IMR-90 (cell line): Measurements from ENCODE around the gene TFEB. TPM values are rescaled to one million over a fixed set of nuclear protein-coding genes. Genes with fewer than 3 reads are reported as not detected.

ENCODE experiments used
- ATAC-seq: fragments of 200-7000 bp; cut with Tn5 transposase; 2 replicates; pipeline ENCODE4 v1.9.1; 2020; ENCODE audit warnings: low read depth, mild to moderate bottlenecking, moderate library complexity
- BruUV-seq: library from RNA; stranded (reverse); fragments of 400-500 nt; replicated peaks from 2 replicates; lab custom pipeline; 2021; lab: Mats Ljungman, UMichigan
- CTCF ChIA-PET: fragments of 300-600 bp; formaldehyde crosslinking; extraction: SDS; loops from one replicate; lab custom pipeline; 2021; ENCODE audit warnings: antibody characterized with exemption; lab: Yijun Ruan, JAX
- POLR2A ChIA-PET: fragments of 300-600 bp; sonication (Branson Sonifier 250); formaldehyde crosslinking; loops from one replicate; lab custom pipeline; 2022; ENCODE audit warnings: antibody characterized with exemption; ENCODE audit not compliant: unreplicated experiment; lab: Charles Lee
- DNase-seq: peaks from one replicate; pipeline ENCODE4 v3.0.0; 2013
- H2AFZ ChIP-seq: replicated peaks from 2 replicates; pipeline ENCODE3; 2013; ENCODE audit warnings: low read length, mild to moderate bottlenecking; ENCODE audit not compliant: poor library complexity
- H2AK5ac ChIP-seq: 2 replicates; pipeline ENCODE4 v1.6.1; 2013; ENCODE audit warnings: low read depth, low read length, inconsistent platforms
- H2AK9ac ChIP-seq: replicated peaks from 2 replicates; pipeline ENCODE3; 2013; ENCODE audit warnings: mild to moderate bottlenecking, low read depth, low read length, moderate library complexity; ENCODE audit not compliant: poor library complexity
- H2BK120ac ChIP-seq: 2 replicates; pipeline ENCODE4 v1.6.1; 2013; ENCODE audit warnings: low read depth, low read length, inconsistent platforms
- H2BK15ac ChIP-seq: 3 replicates; pipeline ENCODE4 v1.6.1; 2013; ENCODE audit warnings: low read depth, low read length, inconsistent platforms
- H2BK20ac ChIP-seq: 2 replicates; pipeline ENCODE4 v1.6.1; 2013; ENCODE audit warnings: low read depth, mild to moderate bottlenecking, inconsistent platforms, low read length, moderate library complexity
- H2BK5ac ChIP-seq: 2 replicates; pipeline ENCODE4 v1.6.1; 2013; ENCODE audit warnings: mild to moderate bottlenecking, low read depth, low read length, inconsistent platforms; ENCODE audit not compliant: poor library complexity, severe bottlenecking
- H3K14ac ChIP-seq: replicated peaks from 2 replicates; pipeline ENCODE4 v1.6.1; 2013; ENCODE audit warnings: low read depth, low read length, inconsistent platforms
- H3K18ac ChIP-seq: 2 replicates; pipeline ENCODE4 v1.6.1; 2013; ENCODE audit warnings: low read depth, low read length, control low read depth
- H3K23ac ChIP-seq: 2 replicates; pipeline ENCODE4 v1.6.1; 2013; ENCODE audit warnings: low read depth, low read length, inconsistent platforms
- H3K27ac ChIP-seq: 2 replicates; pipeline ENCODE4 v1.5.1; 2013; ENCODE audit warnings: mild to moderate bottlenecking, control low read depth, low read length; ENCODE audit not compliant: insufficient read depth
- H3K27me3 ChIP-seq: 2 replicates; pipeline ENCODE4 v1.6.1; 2013; ENCODE audit warnings: low read length; ENCODE audit not compliant: control insufficient read depth, insufficient read depth
- H3K36me3 ChIP-seq: 2 replicates; pipeline ENCODE4 v1.6.1; 2013; ENCODE audit warnings: low read length, mixed read lengths; ENCODE audit not compliant: control insufficient read depth, insufficient read depth
- H3K4ac ChIP-seq: 2 replicates; pipeline ENCODE4 v1.6.1; 2013; ENCODE audit warnings: low read depth, low read length, inconsistent platforms
- H3K4me1 ChIP-seq: 2 replicates; pipeline ENCODE4 v1.6.1; 2013; ENCODE audit warnings: low read length, mixed read lengths; ENCODE audit not compliant: control insufficient read depth, insufficient read depth
- H3K4me2 ChIP-seq: 2 replicates; pipeline ENCODE4 v1.6.1; 2013; ENCODE audit warnings: low read depth, mild to moderate bottlenecking, control low read depth, low read length, moderate library complexity
- H3K4me3 ChIP-seq: 2 replicates; pipeline ENCODE4 v1.5.1; 2013; ENCODE audit warnings: low read depth, mild to moderate bottlenecking, control low read depth, low read length, moderate library complexity; ENCODE audit not compliant: insufficient read depth
- H3K56ac ChIP-seq: 2 replicates; pipeline ENCODE4 v1.6.1; 2013; ENCODE audit warnings: low read length, inconsistent platforms; ENCODE audit not compliant: insufficient read depth; ENCODE audit errors: extremely low read depth
- H3K79me1 ChIP-seq, 2 experiments: 2 replicates each; pipeline ENCODE4 v1.6.1; 2013; ENCODE audit warnings: low read length in 2 of 2, inconsistent platforms in 1 of 2, low read depth in 1 of 2
- H3K9ac ChIP-seq: 2 replicates; pipeline ENCODE4 v1.6.1; 2013; ENCODE audit warnings: low read depth, low read length, control low read depth
- H3K9me1 ChIP-seq: 2 replicates; pipeline ENCODE4 v1.6.1; 2013; ENCODE audit warnings: low read length, inconsistent platforms; ENCODE audit not compliant: insufficient read depth
- H3K9me3 ChIP-seq: 2 replicates; pipeline ENCODE4 v1.6.1; 2013; ENCODE audit warnings: low read length; ENCODE audit not compliant: control insufficient read depth, insufficient read depth
- H4K20me1 ChIP-seq: 2 replicates; pipeline ENCODE4 v1.6.1; 2013; ENCODE audit warnings: low read length, inconsistent platforms; ENCODE audit not compliant: insufficient read depth
- H4K5ac ChIP-seq: 2 replicates; pipeline ENCODE4 v1.6.1; 2013; ENCODE audit warnings: mild to moderate bottlenecking, low read depth, low read length, control low read depth
- H4K8ac ChIP-seq, 2 experiments: 2 replicates each; pipeline ENCODE4 v1.6.1; 2013; ENCODE audit warnings: low read depth in 2 of 2, low read length in 2 of 2, control low read depth in 1 of 2, inconsistent platforms in 1 of 2
- H4K91ac ChIP-seq: 2 replicates; pipeline ENCODE4 v1.6.1; 2013; ENCODE audit warnings: low read depth, low read length, inconsistent platforms; ENCODE audit not compliant: insufficient read depth
- BHLHE40 ChIP-seq: fragments of 150-350 bp; IDR thresholded peaks from 2 replicates; pipeline ENCODE4 v1.6.1; 2016; ENCODE audit warnings: mild to moderate bottlenecking, low read depth, low read length
- CEBPB ChIP-seq: IDR thresholded peaks from 2 replicates; pipeline ENCODE4 v1.6.1; 2012; ENCODE audit warnings: low read depth, low read length, improper control_type of control experiment
- CHD1 ChIP-seq: IDR thresholded peaks from 2 replicates; pipeline ENCODE4 v1.6.1; 2012; ENCODE audit warnings: low read depth, low read length, improper control_type of control experiment
- FOS ChIP-seq: fragments of 150-350 bp; IDR thresholded peaks from 2 replicates; pipeline ENCODE4 v1.6.1; 2016; ENCODE audit warnings: low read depth, low read length
- MAFK ChIP-seq: IDR thresholded peaks from 2 replicates; pipeline ENCODE4 v1.6.1; 2012; ENCODE audit warnings: low read depth, low read length, improper control_type of control experiment
- MAZ ChIP-seq: IDR thresholded peaks from 2 replicates; pipeline ENCODE4 v1.6.1; 2012; ENCODE audit warnings: low read depth, mild to moderate bottlenecking, low read length, improper control_type of control experiment, moderate library complexity, borderline replicate concordance
- MXI1 ChIP-seq: IDR thresholded peaks from 2 replicates; pipeline ENCODE4 v1.6.1; 2012; ENCODE audit warnings: low read depth, mild to moderate bottlenecking, low read length, moderate library complexity, borderline replicate concordance
- NFE2L2 ChIP-seq: fragments of 150-350 bp; IDR thresholded peaks from 2 replicates; pipeline ENCODE4 v1.6.1; 2016; ENCODE audit warnings: low read depth, mild to moderate bottlenecking, low read length
- POLR2A ChIP-seq: IDR thresholded peaks from 2 replicates; pipeline ENCODE4 v1.6.1; 2012; ENCODE audit warnings: mild to moderate bottlenecking, low read depth, low read length
- RAD21 ChIP-seq: IDR thresholded peaks from 2 replicates; pipeline ENCODE4 v1.6.1; 2012; ENCODE audit warnings: low read length, improper control_type of control experiment
- SMC3 ChIP-seq: fragments of 150-350 bp; IDR thresholded peaks from 2 replicates; pipeline ENCODE4 v1.6.1; 2016; ENCODE audit warnings: low read depth, mild to moderate bottlenecking, antibody characterized with exemption, low read length, moderate library complexity
- whole genome bisulfite sequencing, 2 experiments: methylation state at CpG; one replicate each; pipeline versions ENCODE4 v1.1.5 to v1.1.7; 2013; ENCODE audit warnings: missing lambda C conversion rate in 2 of 2; ENCODE audit not compliant: insufficient read length in 1 of 2; ENCODE audit errors: extremely low coverage in 2 of 2; 5-methylcytosine and 5-hydroxymethylcytosine counted together
- dilution Hi-C: fragments of 300-500 bp; cut with HindIII; formaldehyde crosslinking; loops from one replicate; pipeline ENCODE4 v1.14.3; 2018; ENCODE audit warnings: low sequenced_read_pairs; ENCODE audit not compliant: unreplicated experiment
- in situ Hi-C: fragments of 300-500 bp; cut with MboI; formaldehyde crosslinking; loops from 3 replicates; pipeline ENCODE4 v1.14.3; 2019; ENCODE audit warnings: low sequenced_read_pairs, inconsistent platforms, mixed read lengths
- intact Hi-C: fragments of 100-400 bp; cut with micrococcal nuclease; formaldehyde crosslinking; loops from 2 replicates; pipeline ENCODE4 v1.10.0; 2022
- polyA plus RNA-seq, 3 experiments: library from polyadenylated mRNA; depleted of rRNA; stranded (reverse); fragments of >200 nt; gene quantifications; 2 replicates each; pipeline ENCODE4 v1.2.3, GENCODE V29; 2012; ENCODE audit warnings: low replicate concordance in 1 of 3
- total RNA-seq: library from RNA; depleted of rRNA; stranded (reverse); fragments of >200 nt; gene quantifications from 2 replicates; pipeline ENCODE4 v1.2.3, GENCODE V29; 2012
- TF ChIP-seq, protein P1 (sequence below): conservative IDR thresholded peaks from 2 replicates; pipeline ENCODE4 v1.5.1; 2012; ENCODE audit warnings: mild to moderate bottlenecking, low read depth, low read length, improper control_type of control experiment
- TF ChIP-seq, protein P2 (sequence below): fragments of 150-350 bp; IDR thresholded peaks from 2 replicates; pipeline ENCODE4 v1.6.1; 2016; ENCODE audit warnings: low read depth, mild to moderate bottlenecking, low read length, moderate library complexity, borderline replicate concordance

TFEB gene
- total and polyA plus RNA-seq, 2 of the 4 experiments (the other 2 are of a cell fraction) = 4.5 to 4.9 TPM

DNA sequence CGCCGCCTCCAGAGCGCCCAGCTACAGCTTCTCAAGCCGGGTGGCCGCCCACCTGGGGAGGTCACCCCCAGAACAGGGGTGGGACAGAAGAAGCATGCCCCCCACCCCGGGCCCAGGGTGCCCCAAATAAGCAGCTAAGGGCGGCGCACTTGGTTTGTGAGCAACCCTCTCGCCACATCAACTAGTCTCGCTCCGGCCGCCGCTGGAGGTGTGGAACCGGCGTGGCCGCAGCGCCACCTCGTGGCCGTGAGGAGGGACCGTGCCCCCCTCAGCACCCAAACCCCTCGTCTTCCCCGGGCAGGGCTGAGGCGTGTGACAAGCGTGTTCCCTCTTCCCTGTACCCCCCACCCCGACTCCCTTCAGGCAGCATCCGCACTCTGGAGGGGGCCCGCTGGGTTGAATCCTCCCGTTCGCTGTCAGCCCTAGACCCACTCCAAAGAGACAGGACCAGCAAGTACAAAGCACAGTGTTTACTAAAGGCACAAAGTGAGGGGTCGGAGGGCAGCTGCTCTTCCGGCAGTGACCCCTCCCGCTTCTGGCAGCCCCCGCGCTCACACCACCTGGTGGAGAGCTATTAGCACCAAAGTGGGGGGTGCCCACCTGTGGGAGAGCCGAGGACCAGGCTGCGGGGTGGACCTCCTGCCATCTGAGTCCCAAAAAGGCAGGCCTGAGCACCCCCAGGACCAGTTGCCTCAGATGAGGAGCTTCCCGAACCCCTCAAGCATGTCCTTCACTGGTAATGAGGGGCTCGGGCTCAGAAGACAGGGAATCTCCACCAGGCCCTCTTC lies 51.7 kb downstream of the TFEB start (continued):
- TF ChIP-seq BHLHE40 (no peak), MXI1 (no peak)

GRCh38 chr6:41683273-41683522 lies 52.2 kb downstream of the TFEB start:
- WGBS, 2 experiments = 23% methylated on average over 5 of the region's 18 CpGs; no CpG with 5 or more reads in 1 of the 2 experiments
- H2BK20ac ChIP-seq = no peak overlapping the region
- no peak overlapping the region for H3K23ac ChIP-seq
- no peak overlapping the region; the same call in 1 of the 2 replicates for H4K5ac ChIP-seq
- no peak overlapping the region for H3K9ac ChIP-seq
- DNase-seq (no peak), ATAC-seq (peak; percentile 7)
- H4K91ac ChIP-seq = 0 out of 2 replicates have a peak overlapping the region, but pooled peaks have one; percentile 4
- no peak overlapping the region for H2BK120ac ChIP-seq
- H3K79me1 ChIP-seq = no peaks in the 10 kb centered on the region
- H2BK15ac ChIP-seq = no peak overlapping the region
- H3K56ac ChIP-seq = no peak overlapping the region
- BruUV-seq = no TSS peak
- no peak overlapping the region for H3K18ac ChIP-seq
- no peaks in the 10 kb centered on the region for H3K4me1 ChIP-seq
- H3K36me3 ChIP-seq = no peaks in the 10 kb centered on the region
- peak overlapping the region; percentile 40; the same call in 1 of the 2 replicates for H3K4me2 ChIP-seq
- H3K4ac ChIP-seq = no peak overlapping the region; the same call in 1 of the 2 replicates
- H3K27ac ChIP-seq = no peak overlapping the region
- CTCF ChIA-PET = interaction anchor here (0.7 to 2.3 kb wide), 4 partner anchors 80 to 318 kb away, joined by 3 to 18 read pairs (median 7); no protein-coding TSS in a partner anchor
- peak overlapping the region; percentile 23 for H2AK9ac ChIP-seq
- TF ChIP-seq FOS (no peak), SMC3 (no peak), CHD1 (no peak), MXI1 (no peak), NFE2L2 (no peak), CEBPB (no peak), BHLHE40 (no peak), MAFK (no peak), POLR2A (no peak), MAZ (no peak), RAD21 (no peak)
- TF ChIP-seq, protein P1, sequence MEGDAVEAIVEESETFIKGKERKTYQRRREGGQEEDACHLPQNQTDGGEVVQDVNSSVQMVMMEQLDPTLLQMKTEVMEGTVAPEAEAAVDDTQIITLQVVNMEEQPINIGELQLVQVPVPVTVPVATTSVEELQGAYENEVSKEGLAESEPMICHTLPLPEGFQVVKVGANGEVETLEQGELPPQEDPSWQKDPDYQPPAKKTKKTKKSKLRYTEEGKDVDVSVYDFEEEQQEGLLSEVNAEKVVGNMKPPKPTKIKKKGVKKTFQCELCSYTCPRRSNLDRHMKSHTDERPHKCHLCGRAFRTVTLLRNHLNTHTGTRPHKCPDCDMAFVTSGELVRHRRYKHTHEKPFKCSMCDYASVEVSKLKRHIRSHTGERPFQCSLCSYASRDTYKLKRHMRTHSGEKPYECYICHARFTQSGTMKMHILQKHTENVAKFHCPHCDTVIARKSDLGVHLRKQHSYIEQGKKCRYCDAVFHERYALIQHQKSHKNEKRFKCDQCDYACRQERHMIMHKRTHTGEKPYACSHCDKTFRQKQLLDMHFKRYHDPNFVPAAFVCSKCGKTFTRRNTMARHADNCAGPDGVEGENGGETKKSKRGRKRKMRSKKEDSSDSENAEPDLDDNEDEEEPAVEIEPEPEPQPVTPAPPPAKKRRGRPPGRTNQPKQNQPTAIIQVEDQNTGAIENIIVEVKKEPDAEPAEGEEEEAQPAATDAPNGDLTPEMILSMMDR = no peak
- TF ChIP-seq, protein P2, sequence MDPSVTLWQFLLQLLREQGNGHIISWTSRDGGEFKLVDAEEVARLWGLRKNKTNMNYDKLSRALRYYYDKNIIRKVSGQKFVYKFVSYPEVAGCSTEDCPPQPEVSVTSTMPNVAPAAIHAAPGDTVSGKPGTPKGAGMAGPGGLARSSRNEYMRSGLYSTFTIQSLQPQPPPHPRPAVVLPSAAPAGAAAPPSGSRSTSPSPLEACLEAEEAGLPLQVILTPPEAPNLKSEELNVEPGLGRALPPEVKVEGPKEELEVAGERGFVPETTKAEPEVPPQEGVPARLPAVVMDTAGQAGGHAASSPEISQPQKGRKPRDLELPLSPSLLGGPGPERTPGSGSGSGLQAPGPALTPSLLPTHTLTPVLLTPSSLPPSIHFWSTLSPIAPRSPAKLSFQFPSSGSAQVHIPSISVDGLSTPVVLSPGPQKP = no peak
- intact Hi-C loops = loop anchor here (1.0 to 5.0 kb wide), 5 partner anchors 51 to 611 kb away; partner anchors contain the start of genes NFYA and OARD1
- peaks cover 5% of the 10 kb centered on the region; the same call in 1 of the 2 replicates for H3K27me3 ChIP-seq
- H2BK5ac ChIP-seq = no peak overlapping the region
- no peak overlapping the region for H2AK5ac ChIP-seq
- H3K9me3 ChIP-seq = no peaks in the 10 kb centered on the region
- H3K9me1 ChIP-seq = no peaks in the 10 kb centered on the region
- in situ Hi-C loops = loop anchor here (5.0 kb wide), 2 partner anchors 81 to 316 kb away; no protein-coding TSS in a partner anchor
- H4K8ac ChIP-seq = peak overlapping the region in 1 of 2 experiments; percentile 45; a peak in 1 of 4 replicates
- no peaks in the 10 kb centered on the region for H4K20me1 ChIP-seq
- dilution Hi-C loops = no loop called here
- H3K14ac ChIP-seq = no peak overlapping the region
- H3K4me3 ChIP-seq = no peak overlapping the region
- POLR2A ChIA-PET = no interaction called here
- peak overlapping the region; percentile 93 for H2AFZ ChIP-seq
